ENCODE results near the gene PRKG1. TPM values are rescaled to one million over a fixed set of nuclear protein-coding genes. Genes with fewer than 3 reads are reported as not detected.
"Not testable (repeated sequence)": the region's sequence is repeated elsewhere in the genome, so short reads cannot be mapped to it uniquely, and the experiment has no call there.

PRKG1 gene
- total RNA-seq, 1 donor from 2014 or later, result 22.8 TPM

GRCh38 chr10:51273574-51273973, 199.3 kb downstream of the PRKG1 start:
- no peak for TF ChIP-seq CTCF (IDR thresholded peaks at IDR 0.05)
- H3K27me3 Mint-ChIP-seq (ENCODE audit: low read depth), result no peaks in the 10 kb centered on the region
- H3K9me3 Mint-ChIP-seq (ENCODE audit: low read depth), result peaks cover 14% of the 10 kb centered on the region

GRCh38 chr10:51276097-51276496, 201.8 kb downstream of the PRKG1 start:
- H3K4me1 Mint-ChIP-seq (ENCODE audit: low read depth); H3K4me3 Mint-ChIP-seq (ENCODE audit: unreplicated experiment); H3K27ac Mint-ChIP-seq (ENCODE audit: unreplicated experiment); H3K36me3 Mint-ChIP-seq (ENCODE audit: low read depth); H3K27me3 Mint-ChIP-seq (ENCODE audit: low read depth); DNase-seq (ENCODE audit: low spot score): not testable (repeated sequence)
- peaks cover 14% of the 10 kb centered on the region for H3K9me3 Mint-ChIP-seq (ENCODE audit: low read depth)

More at GRCh38 chr10:51273574-51273973, 199.3 kb downstream of the PRKG1 start:
- H3K4me3 Mint-ChIP-seq (ENCODE audit: unreplicated experiment), result no peak overlapping the region
- no peak overlapping the region for H3K27ac Mint-ChIP-seq (ENCODE audit: unreplicated experiment)
- H3K4me1 Mint-ChIP-seq (ENCODE audit: low read depth), result peaks cover 11% of the 10 kb centered on the region
- no peak for DNase-seq (ENCODE audit: low spot score)
- H3K36me3 Mint-ChIP-seq (ENCODE audit: low read depth), result peaks cover 6% of the 10 kb centered on the region

- H3K4me1 Mint-ChIP-seq (ENCODE audit: low read depth); H3K36me3 Mint-ChIP-seq (ENCODE audit: low read depth); H3K4me3 Mint-ChIP-seq (ENCODE audit: unreplicated experiment); DNase-seq (ENCODE audit: low spot score); H3K27me3 Mint-ChIP-seq (ENCODE audit: low read depth); H3K27ac Mint-ChIP-seq (ENCODE audit: unreplicated experiment): not testable (repeated sequence)
- H3K9me3 Mint-ChIP-seq (ENCODE audit: low read depth), result peaks cover 11% of the 10 kb centered on the region
These were observed 207.1 kb downstream of the PRKG1 start for GRCh38 chr10:51281387-51281786.

- no peak for DNase-seq (ENCODE audit: low spot score)
- H3K27me3 Mint-ChIP-seq (ENCODE audit: low read depth), result no peaks in the 10 kb centered on the region
- peaks cover 4% of the 10 kb centered on the region for H3K4me1 Mint-ChIP-seq (ENCODE audit: low read depth)
- no peak for TF ChIP-seq CTCF (IDR thresholded peaks at IDR 0.05)
- no peaks in the 10 kb centered on the region for H3K9me3 Mint-ChIP-seq (ENCODE audit: low read depth)
- no peak overlapping the region for H3K27ac Mint-ChIP-seq (ENCODE audit: unreplicated experiment)
- H3K4me3 Mint-ChIP-seq (ENCODE audit: unreplicated experiment), result no peak overlapping the region
- no peaks in the 10 kb centered on the region for H3K36me3 Mint-ChIP-seq (ENCODE audit: low read depth)
These were observed 211.3 kb downstream of the PRKG1 start for GRCh38 chr10:51285601-51286000.

GRCh38 chr10:51288511-51288910, 214.2 kb downstream of the PRKG1 start:
- Mint-ChIP-seq H3K27ac (ENCODE audit: unreplicated experiment) (no peak overlapping the region), H3K27me3 (ENCODE audit: low read depth) (no peaks in the 10 kb centered on the region), H3K36me3 (ENCODE audit: low read depth) (no peaks in the 10 kb centered on the region), H3K9me3 (ENCODE audit: low read depth) (peaks cover under 1% of the 10 kb centered on the region), H3K4me1 (ENCODE audit: low read depth) (peaks cover 4% of the 10 kb centered on the region), H3K4me3 (ENCODE audit: unreplicated experiment) (no peak overlapping the region)
- no peak for TF ChIP-seq CTCF (IDR thresholded peaks at IDR 0.05)
- DNase-seq (ENCODE audit: low spot score), result no peak

- no peak overlapping the region for H3K27ac Mint-ChIP-seq (ENCODE audit: unreplicated experiment)
- peaks cover 4% of the 10 kb centered on the region for H3K4me1 Mint-ChIP-seq (ENCODE audit: low read depth)
- H3K27me3 Mint-ChIP-seq (ENCODE audit: low read depth), result no peaks in the 10 kb centered on the region
- no peaks in the 10 kb centered on the region for H3K36me3 Mint-ChIP-seq (ENCODE audit: low read depth)
- H3K4me3 Mint-ChIP-seq (ENCODE audit: unreplicated experiment), result no peak overlapping the region
- H3K9me3 Mint-ChIP-seq (ENCODE audit: low read depth), result peaks cover 7% of the 10 kb centered on the region
- TF ChIP-seq CTCF (IDR thresholded peaks at IDR 0.05), result no peak
- no peak for DNase-seq (ENCODE audit: low spot score)
These were observed 215.2 kb downstream of the PRKG1 start for GRCh38 chr10:51289519-51289918.

Data from chondrocyte (in vitro differentiated cells).